Measurements from ENCODE around the gene LRRC2.

The LRRC2 gene

DNA sequence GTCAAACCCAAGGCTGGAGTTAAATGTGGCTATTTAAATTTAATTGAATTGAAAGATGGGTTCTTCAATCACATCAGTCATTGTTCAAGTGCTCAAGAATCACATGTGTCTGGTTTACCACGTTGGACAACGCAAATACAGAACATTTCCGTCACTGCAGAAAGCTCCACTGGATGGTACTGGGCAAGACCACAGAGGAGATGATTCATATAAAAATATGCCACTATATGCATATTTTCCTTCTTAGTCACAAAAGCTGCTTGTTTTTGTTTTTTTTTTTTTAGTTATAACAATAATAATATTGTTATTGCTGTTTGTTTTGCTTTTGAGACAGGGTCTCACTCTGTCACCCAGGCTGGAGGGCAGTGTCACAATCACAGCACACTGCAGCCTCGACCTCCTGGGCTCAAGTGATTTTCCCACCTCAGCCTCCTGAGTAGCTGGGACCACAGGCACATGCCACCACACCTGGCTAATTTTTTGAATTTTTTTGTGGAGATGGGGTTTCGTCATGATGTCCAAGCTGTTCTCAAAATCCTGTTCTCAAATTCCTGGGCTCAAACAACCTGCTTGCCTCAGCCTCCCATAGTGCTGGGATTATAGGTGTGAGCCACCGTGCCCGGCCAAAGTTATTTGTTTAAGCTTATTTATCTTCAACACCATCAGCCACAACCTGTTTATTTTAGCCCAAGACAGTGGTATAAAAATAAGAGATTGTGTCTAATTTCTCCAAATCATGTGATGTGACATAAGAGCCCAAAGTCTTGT is 48.9 kb downstream of the LRRC2 start:
- Histone ChIP-seq H3K4me1 (ENCODE audit: insufficient read depth, low read length) (no peaks in the 10 kb centered on the region), H3K9me3 (ENCODE audit: control insufficient read depth, insufficient read depth, low read length) (no peaks in the 10 kb centered on the region), H3K36me3 (ENCODE audit: insufficient read depth, low read length) (no peaks in the 10 kb centered on the region), H3K9ac (ENCODE audit: low read depth, low read length) (no peak overlapping the region)

DNA sequence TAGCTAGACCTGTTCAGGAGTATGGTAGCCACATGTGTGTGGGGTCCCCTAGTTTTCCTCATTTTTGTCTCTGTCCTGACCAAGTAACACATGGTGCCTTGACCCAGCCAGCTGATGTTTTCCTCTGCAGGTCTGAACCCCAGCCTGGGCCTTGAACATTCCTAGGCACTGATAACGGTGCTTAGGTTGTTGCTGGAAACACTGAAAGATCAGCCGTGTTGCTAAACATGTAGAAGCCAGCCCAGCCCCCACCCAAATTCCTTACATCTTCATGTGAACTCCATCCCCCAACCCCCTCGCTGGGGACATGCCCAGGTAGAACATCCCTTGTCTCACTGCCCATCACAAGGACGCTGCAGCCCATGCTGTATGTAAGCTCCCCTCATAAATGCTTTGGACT is 49.6 kb downstream of the LRRC2 start:
- no peak overlapping the region for H3K9ac ChIP-seq (ENCODE audit: low read depth, low read length)
- no peaks in the 10 kb centered on the region for H3K4me1 ChIP-seq (ENCODE audit: insufficient read depth, low read length)
- H3K36me3 ChIP-seq (ENCODE audit: insufficient read depth, low read length) = no peaks in the 10 kb centered on the region
- H3K9me3 ChIP-seq (ENCODE audit: control insufficient read depth, insufficient read depth, low read length) = no peaks in the 10 kb centered on the region

DNA sequence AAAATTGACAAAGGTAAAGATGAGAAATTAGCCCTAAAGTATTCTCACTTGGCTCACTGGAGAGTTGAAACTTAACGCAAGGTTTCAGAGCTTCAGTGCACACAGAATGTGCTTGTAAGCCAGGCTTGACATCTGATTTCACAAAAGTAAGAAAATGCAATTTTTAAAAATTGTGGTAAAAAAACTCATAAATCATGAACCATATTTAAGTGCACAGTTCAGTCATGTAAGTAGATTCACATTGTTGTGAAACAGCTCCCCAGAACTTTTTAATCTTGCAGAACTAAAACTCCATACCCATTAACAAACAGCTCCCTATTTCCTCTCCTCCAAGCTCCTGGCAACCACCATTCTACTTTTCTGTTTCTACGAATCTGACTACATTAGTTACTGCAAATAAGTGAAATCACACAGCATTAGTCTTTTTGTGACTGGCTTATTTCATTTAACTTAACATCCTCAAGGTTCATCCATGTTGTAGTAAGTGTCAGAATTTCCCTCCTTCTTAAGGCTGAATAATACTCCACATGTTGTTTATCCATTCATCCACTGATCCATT is 53.8 kb downstream of the LRRC2 start:
- Histone ChIP-seq H3K4me1 (ENCODE audit: insufficient read depth, low read length) (no peaks in the 10 kb centered on the region), H3K9me3 (ENCODE audit: control insufficient read depth, insufficient read depth, low read length) (no peaks in the 10 kb centered on the region), H3K9ac (ENCODE audit: low read depth, low read length) (no peak overlapping the region), H3K36me3 (ENCODE audit: insufficient read depth, low read length) (no peaks in the 10 kb centered on the region)

DNA sequence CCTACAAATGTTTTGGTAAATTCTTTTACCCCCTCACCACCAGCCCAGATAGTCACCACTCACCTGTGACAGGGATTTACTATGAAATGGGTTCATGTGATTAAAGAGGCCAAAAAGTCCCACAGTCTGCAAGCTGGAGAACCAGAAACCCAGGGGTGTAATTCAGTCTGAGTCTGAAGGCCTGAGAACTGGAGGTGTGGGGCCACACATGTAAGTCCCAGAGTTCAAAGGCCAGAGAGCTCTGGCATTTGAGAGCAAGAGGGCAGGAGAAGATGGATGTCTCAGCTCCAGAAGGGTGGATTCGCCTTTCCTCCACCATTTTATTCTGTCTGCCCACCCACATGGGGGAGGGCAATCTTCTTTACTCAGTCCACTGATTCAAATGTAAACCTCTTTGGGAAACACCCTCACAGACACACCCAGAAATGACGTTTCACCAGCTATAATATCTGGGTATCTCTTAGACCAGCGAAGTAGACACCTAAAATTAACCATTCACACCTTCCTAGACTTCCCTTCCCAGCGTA is 56.4 kb downstream of the LRRC2 start:
- no peak overlapping the region for H3K9ac ChIP-seq (ENCODE audit: low read depth, low read length)
- peaks cover 5% of the 10 kb centered on the region; the same call in 1 of the 2 replicates for H3K4me1 ChIP-seq (ENCODE audit: insufficient read depth, low read length)
- no peaks in the 10 kb centered on the region for H3K36me3 ChIP-seq (ENCODE audit: insufficient read depth, low read length)
- H3K9me3 ChIP-seq (ENCODE audit: control insufficient read depth, insufficient read depth, low read length) = no peaks in the 10 kb centered on the region

DNA sequence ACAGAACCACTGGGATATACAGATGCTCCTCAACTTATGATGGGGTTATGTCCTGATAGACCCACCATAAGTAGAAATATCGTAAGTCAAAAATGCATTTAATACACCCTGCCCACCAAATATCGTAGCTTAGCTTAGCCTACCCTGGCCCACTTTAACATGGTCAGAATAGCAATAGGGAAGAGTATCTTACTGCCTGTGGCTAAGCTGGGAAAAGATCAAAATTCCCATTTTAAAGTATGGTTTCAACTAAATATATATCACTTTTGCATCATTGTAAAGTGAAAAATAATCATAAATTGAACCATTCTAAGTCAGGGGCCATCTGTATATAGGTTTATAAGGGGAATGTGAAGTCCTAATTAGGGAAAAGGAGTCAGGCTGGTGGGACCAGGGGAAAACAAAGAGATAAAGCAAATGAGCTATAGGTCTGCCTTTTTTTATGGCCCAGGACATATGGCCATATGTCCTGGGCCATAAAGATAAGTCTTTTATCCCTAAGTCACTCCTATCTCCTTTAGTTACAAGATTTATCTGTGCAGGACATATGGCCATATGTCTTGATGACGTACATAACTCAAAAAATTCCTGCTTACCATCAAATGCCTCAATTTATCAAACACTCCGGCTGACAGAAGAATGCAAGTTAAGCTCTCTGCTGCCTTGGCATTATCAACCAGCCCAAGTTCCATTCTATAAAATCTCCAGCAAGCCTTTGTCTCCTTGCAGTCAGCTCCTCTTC is 57.1 kb downstream of the LRRC2 start:
- Histone ChIP-seq H3K9me3 (ENCODE audit: control insufficient read depth, insufficient read depth, low read length) (no peaks in the 10 kb centered on the region), H3K4me1 (ENCODE audit: insufficient read depth, low read length) (peaks cover 5% of the 10 kb centered on the region; the same call in 1 of the 2 replicates), H3K36me3 (ENCODE audit: insufficient read depth, low read length) (no peaks in the 10 kb centered on the region), H3K9ac (ENCODE audit: low read depth, low read length) (no peak overlapping the region)

DNA sequence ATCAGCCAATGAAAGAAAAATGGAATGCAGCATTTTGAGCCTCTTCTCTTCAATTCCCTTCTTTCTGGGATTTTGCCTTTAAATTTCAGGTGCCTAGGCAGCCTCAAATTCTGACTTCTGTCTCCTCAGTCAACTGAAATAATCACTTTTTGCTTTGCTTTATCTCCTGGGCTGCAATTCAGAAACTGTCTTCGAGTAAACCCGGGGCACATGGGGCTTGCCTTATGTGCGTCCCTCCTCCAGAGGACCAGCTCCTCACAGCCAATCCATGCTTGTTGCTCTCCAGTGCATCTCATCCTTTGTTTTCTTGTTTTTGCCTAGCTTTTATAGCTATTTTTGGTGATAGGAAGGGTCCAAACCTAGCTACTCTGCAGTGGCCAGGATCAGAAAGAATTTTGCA is 59.6 kb downstream of the LRRC2 start:
- Histone ChIP-seq H3K9ac (ENCODE audit: low read depth, low read length) (no peak overlapping the region), H3K36me3 (ENCODE audit: insufficient read depth, low read length) (no peaks in the 10 kb centered on the region), H3K9me3 (ENCODE audit: control insufficient read depth, insufficient read depth, low read length) (no peaks in the 10 kb centered on the region), H3K4me1 (ENCODE audit: insufficient read depth, low read length) (peaks cover 5% of the 10 kb centered on the region; the same call in 1 of the 2 replicates)

DNA sequence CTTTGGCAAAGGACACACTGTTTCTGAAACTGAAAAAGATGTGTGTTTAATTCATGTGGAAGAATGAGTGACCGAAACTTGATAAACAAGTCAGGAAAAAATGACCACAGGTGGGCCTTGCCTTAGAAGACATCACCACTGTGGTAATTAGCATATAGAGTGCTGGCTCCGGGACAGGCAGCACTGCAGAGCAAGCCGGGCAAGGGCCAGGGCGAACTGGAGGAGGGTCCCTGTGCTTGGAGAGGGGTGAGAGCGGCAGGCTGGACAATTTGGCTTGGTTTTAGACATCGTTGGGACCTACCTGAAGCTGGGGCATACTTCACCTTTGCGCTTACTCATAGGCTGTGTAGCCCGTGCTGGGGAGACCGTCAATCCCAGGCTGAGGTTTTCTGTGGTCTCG is 60.1 kb downstream of the LRRC2 start:
- Histone ChIP-seq H3K36me3 (ENCODE audit: insufficient read depth, low read length) (no peaks in the 10 kb centered on the region), H3K4me1 (ENCODE audit: insufficient read depth, low read length) (peaks cover 5% of the 10 kb centered on the region; the same call in 1 of the 2 replicates), H3K9ac (ENCODE audit: low read depth, low read length) (no peak overlapping the region), H3K9me3 (ENCODE audit: control insufficient read depth, insufficient read depth, low read length) (no peaks in the 10 kb centered on the region)

DNA sequence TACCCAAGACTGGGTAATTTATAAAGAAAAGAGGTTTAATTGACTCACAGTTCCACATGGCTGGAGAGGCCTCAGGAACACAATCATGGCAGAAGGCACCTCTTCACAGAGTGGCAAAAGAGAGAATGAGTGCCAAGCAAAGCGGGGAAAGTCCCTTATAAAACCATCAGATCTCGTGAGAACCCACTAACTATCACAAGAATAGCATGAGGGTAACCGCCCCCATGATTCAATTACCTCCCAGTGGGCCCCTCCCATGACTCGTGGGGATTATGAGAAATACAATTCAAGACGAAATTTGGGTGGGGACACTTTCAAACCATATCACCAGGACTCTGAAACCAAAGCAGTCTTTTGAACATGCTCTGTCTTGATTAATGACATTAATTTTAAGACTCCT is 61.3 kb downstream of the LRRC2 start:
- no peaks in the 10 kb centered on the region for H3K9me3 ChIP-seq (ENCODE audit: control insufficient read depth, insufficient read depth, low read length)
- H3K4me1 ChIP-seq (ENCODE audit: insufficient read depth, low read length) = peaks cover 5% of the 10 kb centered on the region; the same call in 1 of the 2 replicates
- H3K9ac ChIP-seq (ENCODE audit: low read depth, low read length) = no peak overlapping the region
- no peaks in the 10 kb centered on the region for H3K36me3 ChIP-seq (ENCODE audit: insufficient read depth, low read length)

DNA sequence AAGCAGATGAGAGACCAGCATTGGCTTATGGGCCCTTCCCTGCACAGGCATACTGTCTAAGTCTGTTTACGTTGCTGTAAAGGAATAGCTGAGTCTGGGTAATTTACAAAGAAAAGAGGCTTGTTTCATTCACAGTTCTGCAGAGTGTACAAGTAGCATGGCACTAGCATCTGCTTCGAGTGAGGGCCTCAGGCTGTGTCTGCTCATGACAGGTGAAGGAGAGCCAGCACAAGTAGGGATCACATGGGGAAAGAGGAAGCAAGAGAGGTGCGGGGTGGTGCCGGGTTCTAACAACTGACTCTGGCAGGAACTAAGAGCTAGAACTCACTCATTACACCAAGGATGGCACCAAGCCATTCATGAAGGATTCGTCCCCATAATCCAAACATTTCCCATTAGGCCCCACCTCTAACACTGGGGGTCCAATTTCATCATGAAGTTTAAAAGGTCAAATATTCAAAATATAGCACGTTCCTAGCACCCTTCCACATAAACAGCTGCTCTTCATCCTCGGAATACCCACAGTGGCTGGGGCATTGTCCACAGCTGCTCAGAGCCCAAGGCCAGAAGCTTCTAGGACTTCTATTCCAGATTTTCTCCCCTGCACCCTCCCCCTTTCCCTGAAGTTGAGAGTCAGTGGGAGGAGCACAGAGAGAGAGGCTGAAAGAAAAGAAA is 62.8 kb downstream of the LRRC2 start:
- Histone ChIP-seq H3K9ac (ENCODE audit: low read depth, low read length) (no peak overlapping the region), H3K9me3 (ENCODE audit: control insufficient read depth, insufficient read depth, low read length) (no peaks in the 10 kb centered on the region), H3K36me3 (ENCODE audit: insufficient read depth, low read length) (no peaks in the 10 kb centered on the region), H3K4me1 (ENCODE audit: insufficient read depth, low read length) (peaks cover 5% of the 10 kb centered on the region; the same call in 1 of the 2 replicates)

DNA sequence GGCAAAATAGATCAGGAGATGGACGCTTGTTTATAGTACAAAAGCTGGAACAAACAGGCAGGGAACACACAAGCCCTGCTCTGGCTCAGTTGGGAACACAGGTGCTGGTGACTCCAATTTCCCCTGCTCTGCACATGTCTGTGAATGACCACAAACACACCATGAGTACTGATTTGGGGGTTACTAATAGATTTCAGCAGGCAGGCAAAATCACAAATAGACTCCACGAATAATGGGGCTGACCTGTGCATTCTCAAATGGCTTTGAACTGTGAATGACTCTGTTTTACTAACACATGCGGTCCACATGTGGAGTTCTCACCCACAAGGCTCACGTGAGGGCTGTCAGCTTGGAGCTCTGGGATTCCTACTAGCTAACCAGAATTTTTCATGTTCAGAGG is 64.4 kb downstream of the LRRC2 start:
- H3K36me3 ChIP-seq (ENCODE audit: insufficient read depth, low read length) = no peaks in the 10 kb centered on the region
- no peak overlapping the region for H3K9ac ChIP-seq (ENCODE audit: low read depth, low read length)
- no peaks in the 10 kb centered on the region for H3K9me3 ChIP-seq (ENCODE audit: control insufficient read depth, insufficient read depth, low read length)
- H3K4me1 ChIP-seq (ENCODE audit: insufficient read depth, low read length) = peaks cover 5% of the 10 kb centered on the region; the same call in 1 of the 2 replicates

DNA sequence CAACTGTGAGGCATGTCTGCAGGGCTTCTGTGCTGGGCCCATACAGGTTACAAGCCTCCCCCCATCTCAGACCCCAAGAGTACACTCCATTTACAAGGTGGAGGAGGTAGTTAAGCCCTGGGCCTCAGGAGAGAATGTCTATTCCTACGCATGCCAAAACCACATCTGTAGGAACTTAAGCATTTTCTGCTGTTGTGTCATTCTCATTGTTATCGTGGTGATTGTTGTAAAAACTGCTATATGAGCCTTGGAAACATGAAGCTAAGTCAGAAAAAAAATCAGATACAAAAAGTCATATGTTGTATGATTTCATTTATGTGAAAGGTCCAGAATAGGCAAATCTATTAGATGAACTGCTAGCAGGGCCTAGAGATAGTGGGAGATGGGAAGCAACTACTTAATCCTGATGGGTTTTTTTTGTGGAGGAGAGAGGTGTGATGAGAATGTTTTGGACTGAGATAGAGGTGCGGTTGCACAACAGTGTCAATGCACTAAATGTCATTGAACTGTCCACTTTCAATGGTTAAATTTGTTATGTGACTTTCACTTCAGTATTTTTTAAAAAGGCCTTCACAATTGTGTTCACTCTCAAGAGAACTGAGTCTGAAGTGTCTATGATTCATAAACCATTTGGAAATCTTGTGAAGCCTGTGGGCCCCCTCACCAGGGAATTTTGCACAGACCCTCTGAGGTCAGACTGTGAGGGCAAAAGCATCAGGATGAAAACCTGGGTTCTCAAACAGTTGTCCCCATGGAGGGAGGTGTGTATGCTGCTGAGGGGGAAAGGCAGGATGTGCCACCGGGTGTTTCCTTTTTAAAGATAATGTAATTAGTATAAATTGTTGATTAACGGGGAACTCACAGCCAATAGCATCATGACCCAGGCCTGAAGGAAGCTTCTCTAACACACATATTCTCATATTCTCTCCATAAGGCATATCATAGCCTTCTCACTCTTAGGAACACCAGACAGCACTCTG is 65.2 kb downstream of the LRRC2 start:
- Histone ChIP-seq H3K4me1 (ENCODE audit: insufficient read depth, low read length) (0 out of 2 replicates have a peak, but pooled peaks cover under 1% of the 10 kb centered on the region), H3K36me3 (ENCODE audit: insufficient read depth, low read length) (no peaks in the 10 kb centered on the region), H3K9me3 (ENCODE audit: control insufficient read depth, insufficient read depth, low read length) (no peaks in the 10 kb centered on the region), H3K9ac (ENCODE audit: low read depth, low read length) (no peak overlapping the region)

DNA sequence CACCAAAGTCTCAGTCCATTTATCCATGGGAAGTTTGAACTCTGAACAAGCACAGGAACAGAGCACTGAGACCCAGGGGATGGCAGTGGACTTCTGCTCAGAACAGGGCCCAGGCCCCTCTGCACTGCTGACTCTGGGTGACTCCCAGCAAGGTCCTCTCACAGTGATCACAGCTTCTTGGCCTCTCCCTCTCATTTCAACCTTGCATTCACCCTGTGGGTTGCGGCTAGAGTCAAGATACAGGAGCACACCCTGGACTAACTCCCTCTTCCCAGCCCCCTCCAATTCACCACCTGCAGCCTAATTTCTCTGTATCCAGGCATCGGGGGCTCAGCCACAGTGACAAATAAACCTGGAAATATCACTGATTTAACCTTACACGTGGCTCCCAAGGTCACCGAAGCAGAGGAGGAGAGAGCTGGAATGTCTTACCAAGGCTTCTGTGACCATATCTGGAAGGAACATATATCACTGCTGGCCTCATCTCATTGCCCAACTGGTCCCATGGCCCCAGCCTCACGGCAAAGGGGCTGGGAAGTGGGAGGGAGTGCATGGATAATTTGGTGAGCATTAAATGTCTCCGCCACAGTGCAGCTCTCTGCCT is 67.1 kb downstream of the LRRC2 start:
- H3K9me3 ChIP-seq (ENCODE audit: control insufficient read depth, insufficient read depth, low read length) = no peaks in the 10 kb centered on the region
- no peaks in the 10 kb centered on the region for H3K4me1 ChIP-seq (ENCODE audit: insufficient read depth, low read length)
- H3K36me3 ChIP-seq (ENCODE audit: insufficient read depth, low read length) = no peaks in the 10 kb centered on the region
- no peak overlapping the region for H3K9ac ChIP-seq (ENCODE audit: low read depth, low read length)

Measured in ES-I3 (cell line).